Spinal cord (tissue), 10 donors: ENCODE data around the gene PARD3B. TPM values are rescaled to one million over a fixed set of nuclear protein-coding genes. Genes with fewer than 3 reads are reported as not detected.

Experiments
- DNase-seq, 6 donors: peaks; one replicate each; pipeline versions ENCODE4 v3.0.0 to v3.0.0-alpha.2; 2013 to 2015; ENCODE audit warnings: low spot score in 6 of 6, low read depth in 4 of 6
- H3K27ac ChIP-seq: one replicate; pipeline ENCODE4 v1.5.1; 2013; ENCODE audit warnings: low read depth, low read length, control low read depth
- H3K27me3 ChIP-seq: one replicate; pipeline ENCODE4 v1.6.1; 2013; ENCODE audit warnings: low read length; ENCODE audit not compliant: control insufficient read depth, insufficient read depth
- H3K36me3 ChIP-seq: one replicate; pipeline ENCODE4 v1.6.1; 2013; ENCODE audit warnings: low read length; ENCODE audit not compliant: control insufficient read depth, insufficient read depth
- H3K4me1 ChIP-seq: one replicate; pipeline ENCODE4 v1.6.1; 2013; ENCODE audit warnings: low read length; ENCODE audit not compliant: control insufficient read depth, insufficient read depth
- H3K4me3 ChIP-seq: one replicate; pipeline ENCODE4 v1.5.1; 2013; ENCODE audit warnings: low read depth, low read length, control low read depth
- H3K9me3 ChIP-seq: one replicate; pipeline ENCODE4 v1.6.1; 2013; ENCODE audit warnings: low read length; ENCODE audit not compliant: control insufficient read depth, insufficient read depth
- WGBS: methylation state at CpG from one replicate; pipeline ENCODE4 v1.1.5; 2013; ENCODE audit warnings: missing lambda C conversion rate; ENCODE audit not compliant: insufficient coverage; 5-methylcytosine and 5-hydroxymethylcytosine counted together
- polyA plus RNA-seq, 2 donors: library from polyadenylated mRNA; unstranded; fragments of 120-200 nt; gene quantifications; one replicate each; pipeline ENCODE4 v1.2.1, GENCODE V29; 2013; ENCODE audit not compliant: insufficient read length in 2 of 2
- total RNA-seq, 2 donors: library from RNA; depleted of rRNA in 1 of 2; stranded (reverse); fragments of 120-200 nt in 1 of 2; fragments of >200 nt in 1 of 2; gene quantifications; one replicate each; pipeline versions ENCODE4 v1.2.3 to v1.2.4, GENCODE V29; 2013 to 2014
- donor health status: healthy.

Gene PARD3B
- total and polyA plus RNA-seq, 4 donors = 10.8 to 34.6 (median 22.1) TPM

DNA sequence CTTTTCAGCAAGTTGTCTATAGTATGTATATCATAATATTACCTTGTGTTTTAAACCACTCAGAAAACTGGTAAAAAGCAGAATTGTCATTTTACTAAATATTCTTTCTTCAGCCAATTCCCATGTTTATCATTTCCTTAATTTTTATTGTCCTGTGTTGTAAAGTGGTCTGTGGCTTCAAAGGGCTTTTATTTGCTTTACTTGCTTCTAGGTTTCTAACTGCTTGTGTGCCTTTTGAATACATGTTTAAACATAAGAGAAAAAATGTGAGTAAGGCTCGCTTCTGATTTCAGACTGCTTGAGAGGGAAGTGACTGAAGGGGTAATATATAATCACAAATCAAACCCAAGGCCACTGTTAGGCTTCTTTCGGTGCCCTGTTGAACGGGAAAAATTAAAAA is 729.5 kb downstream of the PARD3B start:
- Histone ChIP-seq H3K27me3 (no peaks in the 10 kb centered on the region), H3K27ac (no peak overlapping the region), H3K4me1 (peaks cover 6% of the 10 kb centered on the region), H3K36me3 (no peaks in the 10 kb centered on the region), H3K9me3 (no peaks in the 10 kb centered on the region), H3K4me3 (no peak overlapping the region)
- WGBS = no CpG with 5 or more reads among the region's 3 CpGs
- DNase-seq = no peak

- Histone ChIP-seq H3K4me3 (no peak overlapping the region), H3K27ac (no peak overlapping the region), H3K9me3 (no peaks in the 10 kb centered on the region), H3K4me1 (peaks cover 6% of the 10 kb centered on the region), H3K36me3 (no peaks in the 10 kb centered on the region), H3K27me3 (no peaks in the 10 kb centered on the region)
- WGBS = 38% methylated on average over 4 of the region's 11 CpGs
- DNase-seq = peak in 2 of 6 donors; percentile 40 to 59
Measured at GRCh38 chr2:205276116-205276777, 731.0 kb downstream of the PARD3B start.

DNA sequence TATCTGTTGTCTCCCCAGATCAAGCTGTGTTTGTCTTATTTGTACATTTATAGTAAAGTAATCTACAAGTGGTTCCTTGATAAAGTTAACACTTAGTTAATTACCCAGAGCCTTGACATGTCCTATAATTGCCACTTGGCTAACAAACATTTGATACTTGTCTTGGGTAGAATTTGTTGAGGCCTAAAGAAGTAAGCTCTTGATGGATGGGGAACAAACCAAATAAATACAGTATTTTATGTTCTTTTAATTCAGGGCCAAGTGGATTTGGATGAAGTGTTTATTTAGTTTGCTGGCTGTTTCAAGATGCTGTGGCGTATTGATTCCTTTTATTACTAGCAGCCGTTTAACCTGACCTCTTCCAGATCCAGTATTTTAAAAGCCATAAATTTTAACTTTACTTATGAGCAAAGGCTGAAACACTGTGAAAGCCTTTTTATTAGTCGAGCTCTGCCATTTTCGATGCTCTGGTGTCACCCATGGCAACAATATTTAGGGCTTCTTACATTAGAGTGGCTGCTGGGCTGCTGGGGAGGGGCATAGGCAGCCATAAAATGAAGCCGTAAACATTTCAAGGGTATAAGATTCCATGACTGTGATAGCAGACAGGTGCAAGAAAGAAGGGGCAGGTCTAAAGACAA is 735.4 kb downstream of the PARD3B start:
- Histone ChIP-seq H3K27me3 (no peaks in the 10 kb centered on the region), H3K9me3 (no peaks in the 10 kb centered on the region), H3K27ac (no peak overlapping the region), H3K4me1 (peaks cover 6% of the 10 kb centered on the region), H3K4me3 (no peak overlapping the region), H3K36me3 (no peaks in the 10 kb centered on the region)
- DNase-seq = peak in 2 of 6 donors; percentile 29 to 30
- 60% methylated on average over 1 of the region's 5 CpGs for WGBS

- Histone ChIP-seq H3K36me3 (no peaks in the 10 kb centered on the region), H3K27ac (no peak overlapping the region), H3K9me3 (no peaks in the 10 kb centered on the region), H3K4me3 (no peak overlapping the region), H3K27me3 (no peaks in the 10 kb centered on the region), H3K4me1 (no peaks in the 10 kb centered on the region)
- DNase-seq = peak in 1 of 6 donors; percentile 33
- no CpG with 5 or more reads among the region's 5 CpGs for WGBS
Measured at GRCh38 chr2:205283736-205284270, 738.5 kb downstream of the PARD3B start.

DNA sequence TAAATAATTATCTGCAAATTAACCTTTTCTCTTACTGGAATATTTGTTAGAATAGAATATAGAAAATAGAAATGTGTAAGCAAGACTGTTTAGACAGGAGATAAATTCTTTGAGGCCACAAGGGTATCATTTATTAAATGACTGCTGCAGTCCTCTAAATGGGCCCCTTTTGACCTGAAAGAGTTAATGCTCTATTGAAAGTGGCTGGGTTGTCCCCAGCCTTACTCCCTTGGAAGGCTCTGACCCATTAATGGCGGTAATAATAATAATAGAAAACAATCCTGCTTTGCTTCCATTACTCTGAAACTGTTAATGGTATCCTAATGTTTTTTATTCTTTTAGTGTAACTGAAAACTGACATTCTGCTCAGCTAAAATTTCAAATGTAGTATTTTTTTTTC is 739.1 kb downstream of the PARD3B start:
- no peaks in the 10 kb centered on the region for H3K9me3 ChIP-seq
- no peaks in the 10 kb centered on the region for H3K4me1 ChIP-seq
- no peaks in the 10 kb centered on the region for H3K36me3 ChIP-seq
- DNase-seq = no peak
- no peak overlapping the region for H3K27ac ChIP-seq
- no CpG with 5 or more reads among the region's 1 CpG for WGBS
- H3K27me3 ChIP-seq = no peaks in the 10 kb centered on the region
- no peak overlapping the region for H3K4me3 ChIP-seq

- Histone ChIP-seq H3K27me3 (no peaks in the 10 kb centered on the region), H3K4me3 (no peak overlapping the region), H3K36me3 (no peaks in the 10 kb centered on the region), H3K27ac (no peak overlapping the region), H3K4me1 (no peaks in the 10 kb centered on the region), H3K9me3 (no peaks in the 10 kb centered on the region)
- WGBS = 91% methylated on average over 3 of the region's 4 CpGs
- DNase-seq = no peak
Measured at GRCh38 chr2:205287316-205287715, 742.0 kb downstream of the PARD3B start.

DNA sequence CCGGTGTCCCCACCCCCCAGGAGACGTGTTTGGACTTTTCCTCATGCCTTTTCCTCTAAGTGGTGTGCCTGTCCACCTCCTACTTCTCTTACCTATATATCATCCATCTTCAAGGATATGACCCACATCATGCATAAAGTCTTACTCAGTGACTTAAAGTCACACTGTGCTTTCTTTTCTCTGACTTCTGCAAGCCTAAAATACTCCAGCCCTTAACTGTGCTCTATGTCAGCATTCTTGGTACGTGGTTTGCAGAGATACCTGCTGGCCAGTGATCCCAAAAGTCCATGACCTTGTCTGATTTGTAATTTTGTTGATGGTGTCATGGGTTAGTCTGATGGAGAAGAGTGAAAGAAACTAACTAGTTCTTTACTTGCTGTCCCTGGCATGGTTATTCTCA is 743.4 kb downstream of the PARD3B start:
- WGBS = 87% methylated on average over 3 of the region's 3 CpGs
- no peak overlapping the region for H3K4me3 ChIP-seq

GRCh38 chr2:205290299-205290698 is 745.0 kb downstream of the PARD3B start:
- Histone ChIP-seq H3K4me1 (no peaks in the 10 kb centered on the region), H3K4me3 (no peak overlapping the region), H3K27ac (no peak overlapping the region), H3K27me3 (no peaks in the 10 kb centered on the region), H3K9me3 (no peaks in the 10 kb centered on the region), H3K36me3 (no peaks in the 10 kb centered on the region)
- WGBS = no CpG with 5 or more reads among the region's 1 CpG
- no peak for DNase-seq

More for the DNA sequence above, 743.4 kb downstream of the PARD3B start:
- Histone ChIP-seq H3K27ac (no peak overlapping the region), H3K27me3 (no peaks in the 10 kb centered on the region), H3K9me3 (no peaks in the 10 kb centered on the region), H3K36me3 (no peaks in the 10 kb centered on the region), H3K4me1 (no peaks in the 10 kb centered on the region)
- no peak for DNase-seq

GRCh38 chr2:205292665-205293295 is 747.5 kb downstream of the PARD3B start:
- no peak for DNase-seq
- no peaks in the 10 kb centered on the region for H3K4me1 ChIP-seq
- no peak overlapping the region for H3K27ac ChIP-seq
- no peaks in the 10 kb centered on the region for H3K36me3 ChIP-seq
- no peak overlapping the region for H3K4me3 ChIP-seq
- no peaks in the 10 kb centered on the region for H3K27me3 ChIP-seq
- H3K9me3 ChIP-seq = no peaks in the 10 kb centered on the region
- WGBS = no CpG with 5 or more reads among the region's 1 CpG
